Mesodermal cell (in vitro differentiated cells): ENCODE data around the gene COLEC11.

Source experiments
- H3K27ac ChIP-seq: 2 replicates; pipeline ENCODE4 v1.7.0; 2013; ENCODE audit warnings: mild to moderate bottlenecking, low read depth, low read length, moderate library complexity; ENCODE audit not compliant: severe bottlenecking
- H3K36me3 ChIP-seq: 2 replicates; pipeline ENCODE4 v1.7.1; 2013; ENCODE audit warnings: mild to moderate bottlenecking, low read length, moderate library complexity; ENCODE audit not compliant: control insufficient read depth, insufficient read depth
- H3K4me1 ChIP-seq: one replicate; pipeline ENCODE4 v1.7.1; 2013; ENCODE audit warnings: mild to moderate bottlenecking, low read length; ENCODE audit not compliant: insufficient read depth, control insufficient read depth, poor library complexity, severe bottlenecking
- H3K4me3 ChIP-seq: 2 replicates; pipeline ENCODE4 v1.7.0; 2013; ENCODE audit warnings: low read length, control low read depth, mild to moderate bottlenecking; ENCODE audit not compliant: insufficient read depth, poor library complexity, severe bottlenecking; ENCODE audit errors: extremely low read depth
- H3K9me3 ChIP-seq: 2 replicates; pipeline ENCODE4 v1.7.1; 2013; ENCODE audit warnings: mild to moderate bottlenecking, low read length, moderate library complexity; ENCODE audit not compliant: control insufficient read depth
- WGBS, 2 experiments: methylation state at CpG; one replicate each; pipeline ENCODE4 v1.1.5; 2013; ENCODE audit warnings: missing lambda C conversion rate in 2 of 2; ENCODE audit not compliant: insufficient coverage in 2 of 2; 5-methylcytosine and 5-hydroxymethylcytosine counted together

Gene COLEC11

GRCh38 chr2:3585261-3586109, 9.4 kb upstream of the COLEC11 start:
- whole genome bisulfite sequencing, 2 experiments, result 89 to 92% methylated on average over 25 to 28 of the region's 29 CpGs
- Histone ChIP-seq H3K9me3 (no peaks in the 10 kb centered on the region), H3K27ac (no peak overlapping the region), H3K36me3 (peaks cover 56% of the 10 kb centered on the region), H3K4me3 (no peak overlapping the region), H3K4me1 (no peaks in the 10 kb centered on the region)

GRCh38 chr2:3586220-3586619, 8.7 kb upstream of the COLEC11 start:
- 95 to 98% methylated on average over 13 to 15 of the region's 16 CpGs for WGBS, 2 experiments
- no peaks in the 10 kb centered on the region for H3K4me1 ChIP-seq

GRCh38 chr2:3587021-3587420, 7.9 kb upstream of the COLEC11 start:
- Histone ChIP-seq H3K4me3 (no peak overlapping the region), H3K9me3 (no peaks in the 10 kb centered on the region), H3K4me1 (no peaks in the 10 kb centered on the region), H3K36me3 (peaks cover 41% of the 10 kb centered on the region), H3K27ac (no peak overlapping the region)
- 82 to 95% methylated on average over 3 to 5 of the region's 5 CpGs for WGBS, 2 experiments

More at GRCh38 chr2:3586220-3586619, 8.7 kb upstream of the COLEC11 start:
- Histone ChIP-seq H3K27ac (no peak overlapping the region), H3K9me3 (no peaks in the 10 kb centered on the region), H3K4me3 (no peak overlapping the region), H3K36me3 (peaks cover 49% of the 10 kb centered on the region)

GRCh38 chr2:3587432-3587831, 7.5 kb upstream of the COLEC11 start:
- Histone ChIP-seq H3K9me3 (no peaks in the 10 kb centered on the region), H3K4me1 (no peaks in the 10 kb centered on the region), H3K4me3 (no peak overlapping the region), H3K27ac (no peak overlapping the region), H3K36me3 (peaks cover 37% of the 10 kb centered on the region)
- 91 to 100% methylated on average over 4 of the region's 6 CpGs for WGBS, 2 experiments

GRCh38 chr2:3588084-3588483, 6.8 kb upstream of the COLEC11 start:
- peaks cover 30% of the 10 kb centered on the region for H3K36me3 ChIP-seq
- H3K27ac ChIP-seq, result no peak overlapping the region
- H3K9me3 ChIP-seq, result no peaks in the 10 kb centered on the region
- no peaks in the 10 kb centered on the region for H3K4me1 ChIP-seq
- H3K4me3 ChIP-seq, result no peak overlapping the region
- WGBS, 2 experiments, result 88 to 100% methylated on average over 3 of the region's 7 CpGs

- 88 to 96% methylated on average over 11 of the region's 11 CpGs for WGBS, 2 experiments
- Histone ChIP-seq H3K4me1 (no peaks in the 10 kb centered on the region), H3K9me3 (no peaks in the 10 kb centered on the region), H3K27ac (no peak overlapping the region), H3K4me3 (no peak overlapping the region), H3K36me3 (peaks cover 20% of the 10 kb centered on the region)
These were observed 5.8 kb upstream of the COLEC11 start for GRCh38 chr2:3589086-3589485.

GRCh38 chr2:3595404-3595803, 492 bp downstream of the COLEC11 start:
- no peak overlapping the region for H3K27ac ChIP-seq
- no peaks in the 10 kb centered on the region for H3K36me3 ChIP-seq
- H3K4me1 ChIP-seq, result peaks cover 4% of the 10 kb centered on the region
- H3K9me3 ChIP-seq, result no peaks in the 10 kb centered on the region
- 92 to 97% methylated on average over 11 of the region's 11 CpGs for WGBS, 2 experiments
- H3K4me3 ChIP-seq, result no peak overlapping the region

GRCh38 chr2:3595985-3596384, 1.1 kb downstream of the COLEC11 start:
- 91 to 98% methylated on average over 6 of the region's 6 CpGs for WGBS, 2 experiments
- no peaks in the 10 kb centered on the region for H3K9me3 ChIP-seq
- H3K36me3 ChIP-seq, result no peaks in the 10 kb centered on the region
- peaks cover 4% of the 10 kb centered on the region for H3K4me1 ChIP-seq
- H3K27ac ChIP-seq, result no peak overlapping the region
- H3K4me3 ChIP-seq, result no peak overlapping the region

GRCh38 chr2:3596901-3597417, 2.0 kb downstream of the COLEC11 start:
- WGBS, 2 experiments, result 91 to 93% methylated on average over 16 of the region's 16 CpGs

GRCh38 chr2:3597567-3597966, 2.7 kb downstream of the COLEC11 start:
- H3K27ac ChIP-seq, result no peak overlapping the region
- H3K4me1 ChIP-seq, result peaks cover 4% of the 10 kb centered on the region
- H3K4me3 ChIP-seq, result no peak overlapping the region
- no peaks in the 10 kb centered on the region for H3K9me3 ChIP-seq
- 100% methylated on average over 1 to 2 of the region's 6 CpGs for WGBS, 2 experiments
- H3K36me3 ChIP-seq, result no peaks in the 10 kb centered on the region

More at GRCh38 chr2:3596901-3597417, 2.0 kb downstream of the COLEC11 start:
- H3K4me3 ChIP-seq, result no peak overlapping the region
- no peak overlapping the region for H3K27ac ChIP-seq
- peaks cover 4% of the 10 kb centered on the region for H3K4me1 ChIP-seq
- H3K9me3 ChIP-seq, result no peaks in the 10 kb centered on the region
- no peaks in the 10 kb centered on the region for H3K36me3 ChIP-seq
